C4-2B (cell line): ENCODE data around the gene KRT27.

Experiments
- H3K27ac ChIP-seq: fragments of 450-650 bp; 2 replicates; pipeline ENCODE4 v1.5.1; 2017
- CTCF ChIP-seq: fragments of 450-650 bp; conservative IDR thresholded peaks from 2 replicates; pipeline ENCODE4 v1.5.1; 2017; ENCODE audit warnings: mild to moderate bottlenecking
- ZFX ChIP-seq: fragments of 450-650 bp; IDR thresholded peaks from 2 replicates; pipeline ENCODE4 v1.6.1; 2017

KRT27 gene

GRCh38 chr17:40777459-40777858 lies 4.9 kb downstream of the KRT27 start:
- H3K27ac ChIP-seq: no peak overlapping the region
- TF ChIP-seq ZFX (no peak), CTCF (no peak)

- TF ChIP-seq ZFX: no peak
- no peak overlapping the region for H3K27ac ChIP-seq
Observed at GRCh38 chr17:40775945-40776344, 6.4 kb downstream of the KRT27 start.

GRCh38 chr17:40772101-40772500 lies 10.2 kb downstream of the KRT27 start, which contains the start of gene KRT26:
Gene KRT26 (minus strand): TSS chr17:40772201. CDS start chr17:40772113, 88 bp downstream.
- H3K27ac ChIP-seq: no peak within 1 kb of the TSS
- TF ChIP-seq ZFX: no peak
- TF ChIP-seq CTCF: no peak

- TF ChIP-seq ZFX (no peak), CTCF (no peak)
- H3K27ac ChIP-seq: no peak overlapping the region
Observed at GRCh38 chr17:40765657-40766056, 16.7 kb downstream of the KRT27 start.

GRCh38 chr17:40763752-40764151 lies 18.6 kb downstream of the KRT27 start:
- TF ChIP-seq ZFX: no peak
- TF ChIP-seq CTCF: no peak

GRCh38 chr17:40760105-40761016 lies 22.0 kb downstream of the KRT27 start:
- H3K27ac ChIP-seq: no peak overlapping the region
- no peak for TF ChIP-seq ZFX
- no peak for TF ChIP-seq CTCF

More at GRCh38 chr17:40763752-40764151, 18.6 kb downstream of the KRT27 start:
- H3K27ac ChIP-seq: no peak overlapping the region

- no peak within 1 kb of the TSS for H3K27ac ChIP-seq
- no peak for TF ChIP-seq CTCF
- TF ChIP-seq ZFX: no peak
Observed at GRCh38 chr17:40755231-40755630, 27.1 kb downstream of the KRT27 start, which contains the start of gene KRT25. Gene KRT25 (minus strand): TSS chr17:40755331. CDS start chr17:40755271, 60 bp downstream.

GRCh38 chr17:40753804-40754203 lies 28.5 kb downstream of the KRT27 start:
- H3K27ac ChIP-seq: no peak overlapping the region
- TF ChIP-seq ZFX (no peak), CTCF (no peak)
